ENCODE measurements around the gene SERPINA3. TPM values are rescaled to one million over a fixed set of nuclear protein-coding genes. Genes with fewer than 3 reads are reported as not detected.
"Not testable (repeated sequence)": the region's sequence is repeated elsewhere in the genome, so short reads cannot be mapped to it uniquely, and the experiment has no call there.

SERPINA3 gene
- total RNA-seq, 1 donor from 2014 or later, result 2.7 TPM

DNA sequence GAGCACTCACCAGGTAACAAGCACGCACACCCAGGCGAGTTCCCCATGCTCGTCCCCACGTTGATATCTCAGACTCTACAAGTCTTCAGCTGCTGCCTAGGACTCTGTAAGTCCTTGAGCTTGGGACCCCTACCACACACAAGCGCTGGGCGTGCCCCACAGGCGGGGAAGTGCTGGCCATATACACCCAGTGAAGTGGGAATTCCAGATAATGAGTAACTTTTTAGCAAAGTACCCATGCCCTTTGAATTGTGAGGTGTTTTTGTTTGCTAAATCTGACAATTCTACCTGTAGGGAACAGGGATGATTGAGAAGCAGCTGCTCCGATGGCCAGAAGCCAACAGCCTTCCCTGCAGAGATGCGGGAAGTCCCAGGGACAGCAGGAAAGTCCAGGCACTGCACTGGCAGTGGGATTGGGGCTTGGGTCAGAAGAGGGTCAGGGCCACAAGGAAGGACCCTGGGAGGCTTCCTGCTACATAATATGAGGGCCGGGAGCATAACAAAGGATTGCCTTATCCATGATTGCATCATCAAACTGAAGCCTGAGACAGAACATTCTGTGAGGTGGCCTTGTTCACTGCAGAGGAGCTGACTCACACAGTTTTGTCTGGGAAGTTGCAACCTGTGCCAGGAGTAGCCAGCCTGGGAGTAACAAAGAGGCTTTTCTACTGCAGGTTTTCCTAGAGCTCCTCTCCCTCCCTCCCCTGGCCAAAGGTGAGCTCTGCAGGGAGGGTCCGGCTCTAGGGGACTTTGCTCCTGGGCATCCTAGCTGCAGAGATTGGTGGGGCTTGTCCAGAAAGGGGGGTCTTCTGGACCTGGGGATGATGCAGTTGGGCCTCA lies 13.2 kb upstream of the SERPINA3 start:
- peak; percentile 98 for DNase-seq (ENCODE audit: low read depth)
- TF ChIP-seq, protein P1, sequence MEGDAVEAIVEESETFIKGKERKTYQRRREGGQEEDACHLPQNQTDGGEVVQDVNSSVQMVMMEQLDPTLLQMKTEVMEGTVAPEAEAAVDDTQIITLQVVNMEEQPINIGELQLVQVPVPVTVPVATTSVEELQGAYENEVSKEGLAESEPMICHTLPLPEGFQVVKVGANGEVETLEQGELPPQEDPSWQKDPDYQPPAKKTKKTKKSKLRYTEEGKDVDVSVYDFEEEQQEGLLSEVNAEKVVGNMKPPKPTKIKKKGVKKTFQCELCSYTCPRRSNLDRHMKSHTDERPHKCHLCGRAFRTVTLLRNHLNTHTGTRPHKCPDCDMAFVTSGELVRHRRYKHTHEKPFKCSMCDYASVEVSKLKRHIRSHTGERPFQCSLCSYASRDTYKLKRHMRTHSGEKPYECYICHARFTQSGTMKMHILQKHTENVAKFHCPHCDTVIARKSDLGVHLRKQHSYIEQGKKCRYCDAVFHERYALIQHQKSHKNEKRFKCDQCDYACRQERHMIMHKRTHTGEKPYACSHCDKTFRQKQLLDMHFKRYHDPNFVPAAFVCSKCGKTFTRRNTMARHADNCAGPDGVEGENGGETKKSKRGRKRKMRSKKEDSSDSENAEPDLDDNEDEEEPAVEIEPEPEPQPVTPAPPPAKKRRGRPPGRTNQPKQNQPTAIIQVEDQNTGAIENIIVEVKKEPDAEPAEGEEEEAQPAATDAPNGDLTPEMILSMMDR (conservative IDR thresholded peaks at IDR 0.05; ENCODE audit: low read depth, low read length), result peak; percentile 50
- H3K4me3 ChIP-seq (ENCODE audit: low read depth, low read length), result no peak overlapping the region

- no peak overlapping the region for H3K4me3 ChIP-seq (ENCODE audit: low read depth, low read length)
- TF ChIP-seq, protein P1 (conservative IDR thresholded peaks at IDR 0.05; ENCODE audit: low read depth, low read length), result no peak
- DNase-seq (ENCODE audit: low read depth), result no peak
These were observed 12.6 kb upstream of the SERPINA3 start for GRCh38 chr14:94599656-94600004.

GRCh38 chr14:94600148-94600545 lies 12.0 kb upstream of the SERPINA3 start:
- no peak for DNase-seq (ENCODE audit: low read depth)
- TF ChIP-seq, protein P1 (conservative IDR thresholded peaks at IDR 0.05; ENCODE audit: low read depth, low read length), result no peak

DNA sequence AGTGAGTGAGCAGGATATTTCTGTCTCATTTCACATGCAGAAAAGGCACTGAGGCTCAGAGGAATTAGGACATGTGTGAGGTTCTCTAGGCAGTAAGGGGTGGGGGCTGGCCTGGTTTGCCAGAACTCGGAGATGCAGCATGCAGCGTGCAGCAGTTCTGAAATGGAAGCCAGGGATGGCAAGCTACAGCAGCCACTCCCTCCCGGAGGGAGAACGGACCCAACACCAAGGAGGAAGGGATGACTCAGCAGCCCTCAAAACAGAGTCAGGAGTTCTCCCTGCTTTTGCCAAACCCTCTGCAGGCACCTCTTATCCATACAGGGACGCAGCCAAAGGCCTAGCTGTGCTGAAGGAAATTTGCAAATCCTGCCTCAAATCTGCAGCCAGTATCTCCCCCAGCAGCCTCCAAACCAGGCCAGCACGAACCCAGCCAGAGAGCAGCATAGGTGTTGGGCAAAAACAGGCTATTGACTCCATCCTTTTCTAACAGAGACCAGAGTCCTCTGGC lies 10.3 kb upstream of the SERPINA3 start:
- H3K4me3 ChIP-seq (ENCODE audit: low read depth, low read length), result no peak overlapping the region
- TF ChIP-seq, protein P1 (conservative IDR thresholded peaks at IDR 0.05; ENCODE audit: low read depth, low read length), result no peak
- peak; percentile 37 for DNase-seq (ENCODE audit: low read depth)

More at GRCh38 chr14:94600148-94600545, 12.0 kb upstream of the SERPINA3 start:
- H3K4me3 ChIP-seq (ENCODE audit: low read depth, low read length), result no peak overlapping the region

GRCh38 chr14:94602722-94603121 lies 9.5 kb upstream of the SERPINA3 start:
- no peak overlapping the region for H3K4me3 ChIP-seq (ENCODE audit: low read depth, low read length)
- TF ChIP-seq, protein P1 (conservative IDR thresholded peaks at IDR 0.05; ENCODE audit: low read depth, low read length), result no peak

DNA sequence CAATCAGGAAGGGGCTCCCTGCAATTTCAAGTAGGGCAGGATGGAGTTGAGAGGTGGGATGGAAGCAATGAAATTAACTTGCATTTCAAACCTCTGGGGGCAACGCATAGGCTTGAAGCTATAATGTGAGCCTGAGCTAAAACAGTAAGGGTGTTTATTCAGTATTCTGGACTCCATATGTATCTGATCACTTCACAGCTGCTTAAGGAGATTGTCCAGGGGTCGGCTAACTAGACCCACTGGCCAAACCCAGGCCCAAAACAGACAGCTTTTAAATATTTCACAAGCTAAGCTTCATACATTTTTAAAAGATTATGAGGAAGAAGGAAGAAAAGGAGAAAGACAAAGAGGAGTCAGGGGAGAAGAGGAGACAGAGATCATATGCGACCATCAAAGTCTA lies 6.8 kb upstream of the SERPINA3 start:
- TF ChIP-seq, protein P1 (conservative IDR thresholded peaks at IDR 0.05; ENCODE audit: low read depth, low read length), result no peak
- DNase-seq (ENCODE audit: low read depth), result no peak
- no peak overlapping the region for H3K4me3 ChIP-seq (ENCODE audit: low read depth, low read length)

More at GRCh38 chr14:94602722-94603121, 9.5 kb upstream of the SERPINA3 start:
- no peak for DNase-seq (ENCODE audit: low read depth)

DNA sequence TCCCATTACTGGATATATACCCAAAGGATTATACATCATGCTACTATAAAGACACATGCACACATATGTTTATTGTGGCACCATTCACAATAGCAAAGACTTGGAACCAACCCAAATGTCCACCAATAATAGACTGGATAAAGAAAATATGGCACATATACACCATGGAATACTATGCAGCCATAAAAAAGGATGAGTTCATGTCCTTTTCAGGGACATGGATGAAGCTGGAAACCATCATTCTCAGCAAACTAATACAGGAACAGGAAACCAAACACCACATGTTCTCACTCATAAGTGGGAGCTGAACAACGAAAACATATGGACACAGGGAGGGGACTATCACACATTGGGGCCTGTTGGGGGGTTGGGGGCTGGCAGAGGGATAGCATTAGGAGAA lies 3.2 kb upstream of the SERPINA3 start:
- DNase-seq (ENCODE audit: low read depth); H3K4me3 ChIP-seq (ENCODE audit: low read depth, low read length): not testable (repeated sequence)
